Fibroblast of mammary gland (primary cell): ENCODE results near the gene INSYN2B.

Source experiments
- DNase-seq: peaks from one replicate; pipeline ENCODE4 v3.0.0-alpha.2; 2010; ENCODE audit warnings: low read depth
- H3K4me3 ChIP-seq: 2 replicates; pipeline ENCODE4 v1.5.1; 2011; ENCODE audit warnings: low read depth, mild to moderate bottlenecking, low read length, moderate library complexity; ENCODE audit not compliant: control insufficient read depth
- TF ChIP-seq, protein P1 (sequence below): conservative IDR thresholded peaks from 2 replicates; pipeline ENCODE4 v1.5.1; 2011; ENCODE audit warnings: low read depth, low read length, inconsistent platforms; ENCODE audit not compliant: control insufficient read depth, insufficient read depth

The INSYN2B gene

GRCh38 chr5:169873642-169874041, 106.7 kb downstream of the INSYN2B start:
- TF ChIP-seq, protein P1, sequence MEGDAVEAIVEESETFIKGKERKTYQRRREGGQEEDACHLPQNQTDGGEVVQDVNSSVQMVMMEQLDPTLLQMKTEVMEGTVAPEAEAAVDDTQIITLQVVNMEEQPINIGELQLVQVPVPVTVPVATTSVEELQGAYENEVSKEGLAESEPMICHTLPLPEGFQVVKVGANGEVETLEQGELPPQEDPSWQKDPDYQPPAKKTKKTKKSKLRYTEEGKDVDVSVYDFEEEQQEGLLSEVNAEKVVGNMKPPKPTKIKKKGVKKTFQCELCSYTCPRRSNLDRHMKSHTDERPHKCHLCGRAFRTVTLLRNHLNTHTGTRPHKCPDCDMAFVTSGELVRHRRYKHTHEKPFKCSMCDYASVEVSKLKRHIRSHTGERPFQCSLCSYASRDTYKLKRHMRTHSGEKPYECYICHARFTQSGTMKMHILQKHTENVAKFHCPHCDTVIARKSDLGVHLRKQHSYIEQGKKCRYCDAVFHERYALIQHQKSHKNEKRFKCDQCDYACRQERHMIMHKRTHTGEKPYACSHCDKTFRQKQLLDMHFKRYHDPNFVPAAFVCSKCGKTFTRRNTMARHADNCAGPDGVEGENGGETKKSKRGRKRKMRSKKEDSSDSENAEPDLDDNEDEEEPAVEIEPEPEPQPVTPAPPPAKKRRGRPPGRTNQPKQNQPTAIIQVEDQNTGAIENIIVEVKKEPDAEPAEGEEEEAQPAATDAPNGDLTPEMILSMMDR, result no peak
- no peak overlapping the region for H3K4me3 ChIP-seq

GRCh38 chr5:169871826-169872490, 108.3 kb downstream of the INSYN2B start:
- DNase-seq, result no peak
- no peak overlapping the region for H3K4me3 ChIP-seq
- TF ChIP-seq, protein P1, result no peak

More at GRCh38 chr5:169873642-169874041, 106.7 kb downstream of the INSYN2B start:
- peak; percentile 44 for DNase-seq

GRCh38 chr5:169870211-169870610, 110.1 kb downstream of the INSYN2B start:
- TF ChIP-seq, protein P1, result no peak
- peak; percentile 18 for DNase-seq
- no peak overlapping the region for H3K4me3 ChIP-seq

GRCh38 chr5:169869066-169869465, 111.2 kb downstream of the INSYN2B start:
- TF ChIP-seq, protein P1, result no peak
- no peak overlapping the region for H3K4me3 ChIP-seq
- no peak for DNase-seq

- DNase-seq, result no peak
- H3K4me3 ChIP-seq, result no peak overlapping the region
- TF ChIP-seq, protein P1, result no peak
Observed at GRCh38 chr5:169867347-169867746, 112.9 kb downstream of the INSYN2B start.

DNA sequence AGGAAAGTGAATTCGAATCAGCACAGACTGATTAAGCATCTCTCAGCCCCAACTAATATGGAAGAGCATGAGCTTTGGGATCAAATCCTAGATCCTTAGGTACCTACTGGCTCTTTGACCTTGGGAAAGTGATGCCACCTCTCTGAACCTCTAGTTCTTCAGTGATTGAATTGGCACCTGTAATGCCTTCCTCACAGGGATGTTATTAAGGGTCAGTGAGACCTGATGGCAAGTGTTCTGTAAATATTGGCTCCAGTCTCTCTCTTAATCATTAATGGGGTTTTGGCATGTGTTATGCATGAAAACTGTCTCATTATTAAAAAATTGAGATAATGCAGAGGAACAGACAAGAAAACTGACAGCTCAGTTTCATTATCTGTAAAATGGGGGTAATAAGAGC, 115.8 kb downstream of the INSYN2B start:
- DNase-seq, result no peak
- TF ChIP-seq, protein P1, result no peak
- H3K4me3 ChIP-seq, result no peak overlapping the region
